Stimulated activated CD8-positive, alpha-beta memory T cell treated with anti-CD3 and anti-CD28 coated beads, Interleukin-4, amount 100 ng/mL, for 48 hours (primary cell): ENCODE data around the gene EXOC7.
"Not testable (repeated sequence)": the region's sequence is repeated elsewhere in the genome, so short reads cannot be mapped to it uniquely, and the experiment has no call there.

Experiments
- DNase-seq: peaks from one replicate; pipeline ENCODE4 v3.0.0-alpha.2; 2020

The EXOC7 gene

GRCh38 chr17:76085731-76086366, 17.7 kb downstream of the EXOC7 start:
- no peak for DNase-seq

GRCh38 chr17:76085066-76085730, 18.4 kb downstream of the EXOC7 start:
- DNase-seq: no peak

GRCh38 chr17:76083536-76084182, 19.9 kb downstream of the EXOC7 start:
- DNase-seq: no peak

GRCh38 chr17:76082326-76083251, 21.0 kb downstream of the EXOC7 start:
- DNase-seq: no peak

GRCh38 chr17:76081295-76082210, 22.0 kb downstream of the EXOC7 start:
- DNase-seq: no peak

GRCh38 chr17:76080768-76081287, 22.8 kb downstream of the EXOC7 start:
- DNase-seq: no peak

GRCh38 chr17:76079956-76080767, 23.4 kb downstream of the EXOC7 start:
- DNase-seq: peak; percentile 40

GRCh38 chr17:76079535-76079955, 24.0 kb downstream of the EXOC7 start:
- DNase-seq: no peak

GRCh38 chr17:76078860-76079534, 24.6 kb downstream of the EXOC7 start, which contains the start of gene ZACN:
ZACN (plus strand) TSS chr17:76079182; CDS start chr17:76079265, 83 bp downstream.
- DNase-seq: no peak

GRCh38 chr17:76078370-76078769, 25.2 kb downstream of the EXOC7 start:
- DNase-seq: not testable (repeated sequence)

- DNase-seq: no peak
These were observed 25.9 kb downstream of the EXOC7 start for GRCh38 chr17:76077584-76078110.

GRCh38 chr17:76076765-76077583, 26.6 kb downstream of the EXOC7 start:
- peak; percentile 45 for DNase-seq

- no peak for DNase-seq
These were observed 27.3 kb downstream of the EXOC7 start for GRCh38 chr17:76076146-76076764.

GRCh38 chr17:76075364-76076145, 28.0 kb downstream of the EXOC7 start:
- DNase-seq: peak; percentile 50

GRCh38 chr17:76074390-76075363, 28.9 kb downstream of the EXOC7 start, which contains the start of gene GALR2:
GALR2 (plus strand) TSS chr17:76074781; CDS start chr17:76074884, 103 bp downstream.
- DNase-seq: no peak
